NCI-H774 (cell line): Measurements from ENCODE around the gene PTPDC1.

ENCODE experiments used
- DNase-seq: peaks from one replicate; lab custom pipeline; 2025; lab: John Stamatoyannopoulos, UW

Gene PTPDC1

GRCh38 chr9:94140791-94141790 lies 56.8 kb downstream of the PTPDC1 start:
- no peak for DNase-seq

GRCh38 chr9:94142353-94142752 lies 58.1 kb downstream of the PTPDC1 start:
- no peak for DNase-seq

- no peak for DNase-seq
Measured at GRCh38 chr9:94144394-94144793, 60.1 kb downstream of the PTPDC1 start.

GRCh38 chr9:94145640-94146039 lies 61.4 kb downstream of the PTPDC1 start:
- DNase-seq: no peak

GRCh38 chr9:94147776-94148175 lies 63.5 kb downstream of the PTPDC1 start:
- no peak for DNase-seq

- DNase-seq: no peak
Measured at GRCh38 chr9:94148419-94148818, 64.2 kb downstream of the PTPDC1 start.

GRCh38 chr9:94149696-94150095 lies 65.4 kb downstream of the PTPDC1 start:
- no peak for DNase-seq

GRCh38 chr9:94150279-94150828 lies 66.1 kb downstream of the PTPDC1 start:
- DNase-seq: no peak

GRCh38 chr9:94150890-94151650 lies 66.8 kb downstream of the PTPDC1 start:
- no peak for DNase-seq

GRCh38 chr9:94153905-94154304 lies 69.6 kb downstream of the PTPDC1 start:
- no peak for DNase-seq

GRCh38 chr9:94156348-94157049 lies 72.2 kb downstream of the PTPDC1 start:
- DNase-seq: no peak

GRCh38 chr9:94157050-94157801 lies 73.0 kb downstream of the PTPDC1 start:
- peak; percentile 76 for DNase-seq
